ENCODE data around the gene EID2.

The EID2 gene

GRCh38 chr19:39539165-39539517 is 820 bp downstream of the EID2 start:
- in situ Hi-C loops (cut with HindIII; ENCODE audit: low sequenced_read_pairs), result no loop called here

DNA sequence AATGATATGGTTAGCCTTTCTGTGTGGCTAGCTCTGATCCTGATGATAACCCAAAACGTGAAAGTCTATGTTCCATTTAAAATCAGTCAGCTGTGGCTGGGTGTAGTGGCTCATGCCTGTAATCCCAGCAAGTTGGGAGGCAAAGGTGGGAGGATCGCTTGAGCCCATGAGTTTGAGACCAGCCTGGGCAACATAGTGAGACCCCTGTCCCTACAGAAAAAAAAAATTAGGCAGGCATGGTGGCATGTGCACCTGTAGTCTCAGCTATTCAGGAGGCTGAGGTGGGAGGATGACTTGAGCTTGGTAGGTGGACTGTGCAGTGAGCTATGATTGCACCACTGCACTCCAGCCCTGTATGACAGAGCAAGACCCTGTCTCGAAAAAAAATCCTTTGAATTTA is 6.2 kb downstream of the EID2 start:
- in situ Hi-C loops (cut with HindIII; ENCODE audit: low sequenced_read_pairs), result no loop called here

- in situ Hi-C loops (cut with HindIII; ENCODE audit: low sequenced_read_pairs), result no loop called here
Observed at GRCh38 chr19:39533003-39533512, 6.9 kb downstream of the EID2 start.

DNA sequence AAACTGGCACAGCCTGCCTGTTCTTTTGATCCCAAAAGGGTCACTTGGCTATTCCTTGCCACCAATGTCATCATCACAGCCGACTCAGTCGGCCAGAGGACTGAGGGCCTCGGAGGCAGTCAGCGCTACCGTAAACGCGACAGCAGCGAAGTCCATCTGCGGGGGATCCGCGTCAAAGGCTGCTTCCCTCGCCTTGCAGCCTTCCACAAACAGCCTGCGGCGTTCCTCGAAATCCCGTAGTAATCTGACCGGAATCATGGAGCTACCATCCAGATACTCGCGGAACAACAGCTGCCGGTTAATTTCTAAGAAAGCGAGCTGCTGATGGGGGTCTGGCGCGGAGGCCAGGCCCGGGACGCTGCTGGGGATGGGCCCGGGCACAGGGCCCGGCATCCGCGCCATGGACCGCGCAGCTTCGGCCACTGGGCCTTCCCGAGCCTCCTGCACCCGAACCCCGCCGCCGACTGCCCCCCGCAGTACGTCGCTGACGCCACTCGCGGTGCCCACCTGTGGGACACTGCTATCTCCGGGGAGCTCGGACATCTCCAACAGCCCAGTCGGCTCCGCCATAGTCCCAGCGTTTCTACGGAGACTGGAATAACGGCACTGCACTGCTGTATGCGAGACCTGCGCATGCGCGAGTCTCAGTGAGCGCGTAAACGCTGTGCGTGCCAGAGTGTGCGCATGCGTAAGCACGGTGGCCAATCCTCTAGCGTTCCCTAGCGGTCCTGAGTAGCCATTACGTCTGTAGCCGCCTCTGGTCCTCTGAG is 7.5 kb downstream of the EID2 start, which contains the start of gene EID2B:
TSS of gene EID2B (minus strand) at position 620 of the 770 bp plus-strand sequence. CDS start at position 570, 50 bp downstream.
- in situ Hi-C loops (cut with HindIII; ENCODE audit: low sequenced_read_pairs), result no loop called here

DNA sequence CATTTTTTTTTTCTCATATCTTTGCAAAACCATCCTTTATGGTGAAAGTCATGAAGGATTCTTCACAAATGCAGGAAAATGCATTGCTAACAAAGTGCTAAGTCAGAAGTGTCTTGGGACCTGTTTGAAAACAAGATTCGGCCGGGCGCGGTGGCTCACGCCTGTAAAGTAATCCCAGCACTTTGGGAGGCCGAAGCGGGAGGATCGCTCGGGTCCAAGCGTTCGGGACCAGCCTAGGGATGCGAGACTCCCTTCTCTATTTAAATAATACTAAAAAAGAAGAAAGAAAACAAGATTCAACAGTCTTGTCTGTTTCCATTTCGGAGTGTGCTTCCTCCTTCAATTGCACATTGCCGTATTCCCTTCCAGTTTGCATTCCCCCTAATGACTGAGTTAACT is 8.1 kb downstream of the EID2 start:
- in situ Hi-C loops (cut with HindIII; ENCODE audit: low sequenced_read_pairs), result no loop called here

DNA sequence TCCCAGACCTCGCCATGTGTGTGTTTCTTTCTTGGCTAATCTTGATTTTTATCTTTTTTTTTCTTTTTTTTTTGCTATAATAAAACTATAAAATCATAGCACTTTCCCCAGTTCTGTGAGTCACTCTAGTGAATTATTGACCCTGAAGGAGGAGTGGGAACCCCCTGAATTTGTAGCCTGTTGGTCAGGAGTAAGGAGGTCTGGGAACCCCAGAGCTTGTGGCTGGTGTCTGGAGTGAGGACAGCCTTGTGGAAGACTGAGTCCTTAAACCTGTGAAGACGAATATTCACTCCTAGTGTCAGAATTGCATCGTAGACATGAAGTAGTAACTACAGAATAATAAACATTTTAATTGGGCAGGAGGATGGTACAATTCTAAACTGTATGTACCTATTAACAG is 14.8 kb downstream of the EID2 start:
- in situ Hi-C loops (cut with HindIII; ENCODE audit: low sequenced_read_pairs), result no loop called here

DNA sequence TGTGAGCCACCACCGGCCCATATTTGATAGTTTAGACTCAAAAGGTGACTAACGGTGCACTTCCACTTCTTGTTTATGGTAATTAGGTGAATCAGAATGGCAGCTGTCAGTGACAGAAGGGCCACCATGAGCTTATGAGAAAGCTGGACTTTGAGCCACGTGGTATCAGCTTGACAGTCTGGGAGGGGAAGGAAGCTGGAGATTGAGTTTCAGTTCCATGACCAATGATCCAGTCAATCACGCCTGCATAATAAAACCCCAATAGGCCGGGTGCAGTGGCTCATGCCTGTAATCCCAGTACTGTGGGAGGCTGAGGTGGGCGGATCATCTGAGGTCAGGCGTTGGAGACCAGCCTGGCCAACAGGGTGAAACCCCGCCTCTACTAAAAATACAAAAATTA is 15.5 kb downstream of the EID2 start:
- in situ Hi-C loops (cut with HindIII; ENCODE audit: low sequenced_read_pairs), result no loop called here

GRCh38 chr19:39520541-39521484 is 19.1 kb downstream of the EID2 start:
- in situ Hi-C loops (cut with HindIII; ENCODE audit: low sequenced_read_pairs), result no loop called here

DNA sequence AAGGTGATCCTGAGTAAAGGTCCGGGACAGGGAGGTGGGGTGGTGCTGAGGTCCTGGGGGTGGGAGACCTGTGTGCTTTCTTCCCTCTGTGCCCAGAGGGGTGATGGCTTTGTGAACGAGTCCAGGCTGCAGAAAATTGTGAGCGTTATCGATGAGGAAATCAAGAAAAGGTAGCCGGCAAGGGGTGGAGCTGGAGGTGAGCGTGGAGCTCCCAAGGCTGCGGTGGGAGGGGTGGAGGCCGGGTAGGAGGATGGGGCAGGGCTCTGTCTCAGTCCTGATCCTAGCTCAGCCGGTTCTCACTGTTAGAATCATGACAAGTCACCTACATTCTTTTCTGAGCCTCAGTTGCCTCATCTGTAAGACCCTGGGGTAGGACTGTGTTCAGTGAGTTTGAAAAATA is 21.0 kb downstream of the EID2 start:
- in situ Hi-C loops (cut with HindIII; ENCODE audit: low sequenced_read_pairs), result no loop called here

DNA sequence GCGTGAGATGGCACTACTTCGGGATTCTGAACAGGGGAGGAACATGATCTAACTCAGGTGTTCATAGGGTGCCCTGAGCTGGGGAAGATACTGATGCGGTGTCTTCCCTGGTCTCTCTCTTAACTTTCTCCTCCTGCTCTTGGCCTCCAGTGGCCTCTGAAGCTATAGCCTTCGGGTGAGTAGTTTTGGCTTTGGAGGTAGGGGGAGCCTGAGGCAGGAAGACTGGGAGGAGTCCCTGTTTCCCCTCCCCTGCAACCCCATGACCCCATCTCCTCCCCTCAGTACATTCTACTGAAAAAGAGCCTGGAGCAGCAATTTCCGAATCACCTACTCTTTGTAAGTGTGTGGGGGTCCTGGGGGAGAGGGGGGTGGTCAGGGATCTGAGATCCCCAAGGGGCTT is 21.5 kb downstream of the EID2 start:
- in situ Hi-C loops (cut with HindIII; ENCODE audit: low sequenced_read_pairs), result no loop called here

DNA sequence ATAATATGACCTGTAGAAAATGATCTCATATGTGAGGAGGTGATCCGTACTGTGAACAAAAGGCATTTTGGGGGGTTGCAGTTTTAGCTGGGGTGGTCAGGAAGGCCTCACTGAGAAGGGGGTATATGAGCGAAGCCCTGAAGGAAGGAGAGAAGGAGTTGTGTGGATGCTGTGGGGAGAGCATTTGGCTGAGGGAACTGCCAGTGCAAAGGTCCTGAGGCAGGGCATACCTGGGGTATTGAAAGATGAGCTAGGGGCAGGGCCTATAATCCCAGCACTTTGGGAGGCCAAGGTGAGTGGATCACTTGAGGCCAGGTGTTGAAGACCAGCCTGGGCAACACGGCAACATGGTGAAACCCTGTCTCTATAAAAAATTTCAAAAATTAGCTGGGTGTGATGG is 22.5 kb downstream of the EID2 start:
- in situ Hi-C loops (cut with HindIII; ENCODE audit: low sequenced_read_pairs), result no loop called here

DNA sequence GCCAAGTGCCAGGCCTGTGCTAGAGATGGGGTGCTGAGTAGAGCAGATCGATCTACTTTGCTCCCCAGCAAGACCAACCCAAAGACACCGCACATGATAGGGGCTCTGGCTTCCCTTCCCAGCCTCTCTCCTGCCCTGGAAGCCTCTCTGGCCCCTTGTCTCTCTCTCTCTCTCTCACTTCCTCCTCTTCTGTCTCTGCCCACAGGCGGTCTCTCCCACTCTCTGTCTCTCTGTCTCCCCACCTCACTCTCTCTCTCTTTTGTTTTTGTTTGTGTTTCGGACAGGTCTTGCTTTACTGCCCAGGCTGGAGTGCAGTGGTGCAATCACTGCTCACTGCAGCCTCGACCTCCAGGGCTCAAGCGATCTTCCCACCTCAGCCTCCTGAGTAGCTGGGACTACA is 23.7 kb downstream of the EID2 start:
- in situ Hi-C loops (cut with HindIII; ENCODE audit: low sequenced_read_pairs), result no loop called here

DNA sequence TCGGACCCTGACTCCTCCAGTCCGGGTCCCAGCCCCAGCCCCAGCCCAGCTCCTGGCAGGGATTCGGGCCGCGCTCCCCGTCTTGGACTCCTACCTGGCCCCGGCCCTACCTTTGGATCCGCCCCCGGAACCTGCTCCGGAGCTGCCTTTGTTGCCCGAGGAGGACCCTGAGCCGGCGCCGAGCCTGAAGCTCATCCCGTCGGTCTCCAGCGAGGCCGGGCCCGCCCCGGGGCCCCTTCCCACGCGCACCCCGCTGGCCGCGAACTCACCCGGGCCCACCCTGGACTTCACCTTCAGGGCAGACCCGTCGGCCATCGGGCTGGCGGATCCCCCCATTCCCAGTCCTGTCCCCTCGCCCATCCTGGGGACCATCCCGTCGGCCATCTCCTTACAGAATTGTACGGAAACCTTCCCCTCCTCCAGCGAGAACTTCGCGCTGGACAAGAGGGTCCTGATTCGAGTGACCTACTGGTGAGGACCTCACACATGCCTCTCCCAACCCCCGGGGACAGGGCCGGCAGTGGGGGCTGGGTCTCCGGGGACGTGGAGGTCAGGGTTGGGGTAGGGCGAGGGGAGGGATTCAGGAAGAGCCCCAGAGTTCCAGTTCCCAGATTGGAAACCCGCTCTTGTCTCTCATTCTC is 24.3 kb downstream of the EID2 start:
- in situ Hi-C loops (cut with HindIII; ENCODE audit: low sequenced_read_pairs), result no loop called here

DNA sequence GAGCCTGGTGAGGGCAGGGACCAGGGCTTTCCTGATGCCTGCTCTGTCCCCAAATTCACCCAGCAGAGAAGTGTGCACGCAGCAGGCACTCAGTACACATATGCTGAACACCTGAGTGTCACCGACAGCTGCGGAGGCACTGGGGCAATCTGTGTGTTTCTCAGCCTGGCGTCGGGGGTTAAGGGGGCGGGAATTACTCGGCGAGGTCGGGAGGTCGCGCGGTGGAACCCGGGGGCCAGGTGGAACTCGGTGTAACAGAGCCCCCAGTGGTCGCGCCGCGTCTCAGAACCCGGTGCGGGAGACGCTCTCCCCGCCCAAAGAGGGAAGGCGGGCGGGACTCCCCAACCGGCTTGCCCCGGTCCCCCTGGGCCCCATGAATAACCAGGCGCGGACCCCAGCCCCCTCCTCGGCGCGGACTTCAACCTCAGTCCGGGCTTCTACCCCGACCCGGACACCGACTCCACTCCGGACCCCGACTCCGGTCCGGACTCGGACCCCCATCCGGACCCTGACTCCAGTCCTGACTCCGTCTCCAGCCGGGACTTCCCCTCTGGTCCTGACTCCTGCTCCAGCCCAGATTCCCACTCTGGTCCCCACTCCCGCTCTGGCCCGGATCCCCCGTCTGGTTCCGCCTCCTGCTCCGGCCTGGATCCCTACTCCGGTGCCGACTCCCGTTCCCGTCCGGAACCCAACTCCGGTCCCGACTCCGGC is 25.0 kb downstream of the EID2 start, which contains the start of gene SELENOV:
TSS of gene SELENOV (plus strand) at position 300 of the 711 bp plus-strand sequence. CDS start at position 374, 74 bp downstream.
- in situ Hi-C loops (cut with HindIII; ENCODE audit: low sequenced_read_pairs), result no loop called here

DNA sequence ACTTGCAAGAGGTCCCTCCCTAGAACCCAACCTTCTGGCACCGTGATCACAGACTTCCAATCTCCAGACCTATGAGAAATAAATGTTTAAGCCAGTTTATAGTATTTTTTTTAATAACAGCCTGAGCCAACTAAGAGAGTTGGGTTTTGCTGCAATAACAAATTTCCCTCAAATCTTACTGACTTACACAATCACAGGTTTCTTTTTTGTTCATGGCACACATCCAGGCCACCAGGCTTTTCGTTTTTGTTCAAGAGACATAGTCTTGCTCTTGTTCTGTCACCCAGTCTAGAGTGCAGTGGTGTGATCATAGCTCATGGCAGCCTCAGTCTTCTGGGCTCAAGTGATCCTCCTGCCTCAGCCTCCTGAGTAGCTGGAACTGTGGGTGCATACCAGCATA is 27.0 kb downstream of the EID2 start:
- in situ Hi-C loops (cut with HindIII; ENCODE audit: low sequenced_read_pairs), result no loop called here

DNA sequence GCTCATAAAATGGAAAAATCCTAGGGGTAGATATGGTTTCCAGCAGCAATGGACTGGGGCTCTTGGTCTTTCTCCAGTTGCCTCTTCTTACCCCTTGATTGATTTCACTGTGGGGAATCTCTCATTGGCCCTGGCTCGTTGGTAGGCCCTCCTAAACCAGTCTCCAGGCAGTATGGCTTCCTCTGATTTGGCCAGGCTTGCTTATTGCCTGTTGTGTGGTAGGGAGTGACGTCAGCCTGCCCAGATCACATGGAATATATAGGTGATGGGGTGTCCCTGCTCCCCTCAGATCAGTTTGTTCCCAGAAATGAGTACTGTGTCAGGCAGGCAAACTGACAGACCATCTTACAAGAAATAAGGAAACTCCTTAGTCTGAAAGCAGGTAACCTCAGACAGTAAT is 30.7 kb downstream of the EID2 start:
- in situ Hi-C loops (cut with HindIII; ENCODE audit: low sequenced_read_pairs), result no loop called here

GRCh38 chr19:39508629-39509028 is 31.3 kb downstream of the EID2 start:
- in situ Hi-C loops (cut with HindIII; ENCODE audit: low sequenced_read_pairs), result no loop called here

DNA sequence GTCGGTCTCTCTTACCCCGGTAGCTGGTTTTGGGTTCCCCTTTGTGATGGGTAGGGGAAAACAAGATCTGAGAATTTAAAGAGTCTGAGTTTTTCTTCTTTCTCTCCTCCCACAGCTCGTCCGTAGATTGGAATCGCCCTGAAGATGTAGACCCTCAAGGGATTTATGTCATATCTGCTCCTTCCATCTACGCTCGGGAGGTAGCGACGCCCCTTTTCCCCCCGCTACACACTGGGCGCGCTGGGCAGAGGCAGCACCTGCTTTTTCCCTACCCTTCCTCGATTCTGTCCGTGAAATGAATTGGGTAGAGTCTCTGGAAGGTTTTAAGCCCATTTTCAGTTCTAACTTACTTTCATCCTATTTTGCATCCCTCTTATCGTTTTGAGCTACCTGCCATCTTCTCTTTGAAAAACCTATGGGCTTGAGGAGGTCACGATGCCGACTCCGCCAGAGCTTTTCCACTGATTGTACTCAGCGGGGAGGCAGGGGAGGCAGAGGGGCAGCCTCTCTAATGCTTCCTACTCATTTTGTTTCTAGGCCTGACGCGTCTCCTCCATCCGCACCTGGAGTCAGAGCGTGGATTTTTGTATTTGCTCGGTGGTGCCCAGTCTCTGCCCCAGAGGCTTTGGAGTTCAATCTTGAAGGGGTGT is 32.1 kb downstream of the EID2 start:
- in situ Hi-C loops (cut with HindIII; ENCODE audit: low sequenced_read_pairs), result no loop called here

- in situ Hi-C loops (cut with HindIII; ENCODE audit: low sequenced_read_pairs), result no loop called here
Observed at GRCh38 chr19:39506944-39507714, 32.8 kb downstream of the EID2 start.

Measured in DLD1 (cell line).